GM10248 (cell line): ENCODE results near the gene ERP27.

ENCODE experiments used
- CTCF ChIA-PET: fragments of 300-600 bp; sonication (Branson Sonifier 250); formaldehyde crosslinking; extraction: SDS; loops from one replicate; lab custom pipeline; 2021; ENCODE audit warnings: antibody characterized with exemption; lab: Yijun Ruan, JAX
- POLR2A ChIA-PET: fragments of 350-650 bp; sonication (Branson Sonifier 250); formaldehyde crosslinking; extraction: SDS; loops from one replicate; lab custom pipeline; 2020; ENCODE audit warnings: antibody characterized with exemption; lab: Yijun Ruan, JAX
- DNase-seq: peaks from one replicate; pipeline ENCODE4 v3.0.0; 2012; ENCODE audit errors: extremely low spot score
- TF ChIP-seq, protein P1 (sequence below): IDR thresholded peaks from 2 replicates; pipeline ENCODE4 v1.5.1; 2012; ENCODE audit warnings: mild to moderate bottlenecking, low read depth; ENCODE audit errors: extremely low read depth, missing control alignments, control extremely low read depth

ERP27 gene

DNA sequence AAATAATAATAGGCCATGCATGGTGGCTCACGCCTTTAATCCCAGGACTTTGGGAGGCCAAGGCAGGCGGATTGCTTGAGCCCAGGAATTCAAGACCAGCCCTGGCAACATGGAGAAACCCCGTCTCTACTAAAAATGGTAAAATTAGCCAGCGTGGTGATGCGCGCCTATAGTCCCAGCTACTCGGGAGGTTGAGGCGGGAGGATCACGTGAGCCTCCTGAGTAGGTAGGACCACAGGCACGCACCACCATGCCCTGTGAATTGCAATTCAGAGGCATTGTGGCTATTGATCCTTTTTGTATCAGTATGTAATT lies 20.7 kb upstream of the ERP27 start:
- no peak for DNase-seq
- TF ChIP-seq, protein P1, sequence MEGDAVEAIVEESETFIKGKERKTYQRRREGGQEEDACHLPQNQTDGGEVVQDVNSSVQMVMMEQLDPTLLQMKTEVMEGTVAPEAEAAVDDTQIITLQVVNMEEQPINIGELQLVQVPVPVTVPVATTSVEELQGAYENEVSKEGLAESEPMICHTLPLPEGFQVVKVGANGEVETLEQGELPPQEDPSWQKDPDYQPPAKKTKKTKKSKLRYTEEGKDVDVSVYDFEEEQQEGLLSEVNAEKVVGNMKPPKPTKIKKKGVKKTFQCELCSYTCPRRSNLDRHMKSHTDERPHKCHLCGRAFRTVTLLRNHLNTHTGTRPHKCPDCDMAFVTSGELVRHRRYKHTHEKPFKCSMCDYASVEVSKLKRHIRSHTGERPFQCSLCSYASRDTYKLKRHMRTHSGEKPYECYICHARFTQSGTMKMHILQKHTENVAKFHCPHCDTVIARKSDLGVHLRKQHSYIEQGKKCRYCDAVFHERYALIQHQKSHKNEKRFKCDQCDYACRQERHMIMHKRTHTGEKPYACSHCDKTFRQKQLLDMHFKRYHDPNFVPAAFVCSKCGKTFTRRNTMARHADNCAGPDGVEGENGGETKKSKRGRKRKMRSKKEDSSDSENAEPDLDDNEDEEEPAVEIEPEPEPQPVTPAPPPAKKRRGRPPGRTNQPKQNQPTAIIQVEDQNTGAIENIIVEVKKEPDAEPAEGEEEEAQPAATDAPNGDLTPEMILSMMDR, result no peak
- ChIA-PET CTCF (interaction anchor here (0.7 to 1.3 kb wide), 3 partner anchors 11 to 22 kb away, joined by 3 to 6 read pairs (median 3); no protein-coding TSS in a partner anchor), POLR2A (interaction anchor here (1.8 kb wide), 1 partner anchor 189 kb away, joined by 8 read pairs; a partner anchor contains a TSS)

DNA sequence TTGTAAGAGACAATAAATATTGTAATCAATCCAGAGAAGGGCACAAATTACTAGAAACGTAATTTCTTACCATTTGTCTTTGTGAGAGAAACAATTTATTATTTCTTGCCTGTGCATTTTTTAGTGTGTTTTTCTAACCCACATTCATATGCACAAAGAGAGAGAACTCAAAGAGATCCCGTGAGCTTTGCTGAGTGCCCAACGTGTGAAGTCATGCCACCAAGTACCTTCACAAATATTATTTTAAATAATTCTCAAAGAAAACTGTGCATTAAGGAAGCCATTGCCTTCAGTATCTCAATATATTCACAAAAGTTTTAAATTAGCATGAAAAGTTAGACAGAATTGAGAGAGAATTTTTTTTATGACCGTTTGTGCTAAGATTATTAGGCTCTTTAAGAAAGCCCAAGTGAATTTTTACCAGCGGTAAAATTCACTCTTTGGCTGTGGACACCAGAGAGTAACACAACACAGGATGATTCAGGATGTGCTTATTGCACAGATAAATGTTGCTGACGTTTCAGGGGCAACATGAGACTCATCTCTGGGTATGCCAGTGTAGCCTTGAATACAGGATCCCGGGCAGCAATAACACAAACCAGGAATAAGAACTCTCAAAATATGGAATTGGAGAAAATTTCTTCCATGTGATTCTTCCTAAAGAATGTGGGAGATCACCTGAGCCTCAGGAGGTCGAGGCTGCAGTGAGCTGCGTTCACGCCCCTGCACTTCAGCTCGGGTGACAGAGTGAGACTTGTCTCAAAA lies 20.2 kb upstream of the ERP27 start:
- CTCF ChIA-PET, result interaction anchor here (1.0 to 2.9 kb wide), 3 partner anchors 10 to 37 kb away, joined by 3 to 9 read pairs (median 6); no protein-coding TSS in a partner anchor
- no peak for DNase-seq
- POLR2A ChIA-PET, result interaction anchor here (1.8 kb wide), 1 partner anchor 188 kb away, joined by 8 read pairs; a partner anchor contains a TSS
- TF ChIP-seq, protein P1, result no peak

DNA sequence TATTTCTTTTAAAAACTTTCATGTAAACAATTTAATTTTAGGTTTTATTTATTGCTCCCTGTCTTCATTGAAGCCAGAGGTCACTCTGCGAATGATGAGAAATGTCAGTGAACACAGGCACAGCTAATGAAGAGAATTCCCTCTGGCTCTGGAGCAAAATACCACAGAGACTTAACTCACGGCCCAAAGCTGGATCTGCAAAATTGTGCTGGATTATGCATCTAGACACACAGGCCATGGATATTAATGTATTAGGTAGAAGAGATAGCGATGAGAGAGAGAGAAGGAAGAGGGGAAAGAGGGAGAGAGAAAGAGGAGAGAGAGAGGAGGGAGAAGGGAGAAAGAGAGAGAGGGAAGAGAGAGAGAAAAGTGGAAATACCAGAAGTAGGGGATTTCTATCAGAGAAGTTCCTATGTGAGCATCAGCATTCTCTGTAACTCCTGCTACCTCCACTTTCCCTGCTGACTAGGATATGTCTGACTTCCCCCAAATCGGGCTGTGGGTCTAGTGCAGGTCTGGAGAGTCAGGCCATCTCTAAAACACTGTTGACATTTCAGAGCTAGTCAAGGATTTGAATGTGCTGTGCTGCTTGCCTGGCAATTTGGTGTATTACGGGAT lies 19.3 kb upstream of the ERP27 start:
- TF ChIP-seq, protein P1, result no peak
- POLR2A ChIA-PET, result interaction anchor here (1.8 kb wide), 1 partner anchor 187 kb away, joined by 8 read pairs; a partner anchor contains a TSS
- DNase-seq, result no peak
- CTCF ChIA-PET, result interaction anchor here (1.6 to 2.9 kb wide), 2 partner anchors 20 to 38 kb away, joined by 7 to 9 read pairs; partner anchors contain the start of gene ERP27

DNA sequence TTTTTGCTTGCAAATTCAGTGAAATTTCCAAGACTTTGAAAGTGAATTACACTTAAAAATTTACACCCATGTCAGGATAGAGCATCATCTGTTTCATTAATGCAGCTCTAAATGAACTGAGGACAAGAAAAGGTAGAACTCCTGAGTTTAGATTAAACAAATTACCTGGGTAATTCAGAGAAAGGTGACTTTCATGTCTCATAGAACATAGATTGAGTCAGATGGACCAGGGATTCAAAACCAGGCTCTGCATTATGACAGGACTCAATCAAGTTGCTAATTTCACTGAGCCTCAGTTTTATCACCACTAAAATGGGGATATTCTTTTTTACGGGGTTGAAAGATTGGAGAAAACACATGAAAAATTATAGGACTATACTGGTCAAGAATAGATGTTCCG lies 18.6 kb upstream of the ERP27 start:
- TF ChIP-seq, protein P1, result no peak
- DNase-seq, result no peak
- POLR2A ChIA-PET, result interaction anchor here (1.0 to 1.2 kb wide), 2 partner anchors 183 to 186 kb away, joined by 3 read pairs; a partner anchor contains a TSS
- CTCF ChIA-PET, result interaction anchor here (1.0 to 2.9 kb wide), 4 partner anchors 10 to 111 kb away, joined by 3 to 9 read pairs (median 5); partner anchors contain the start of gene ERP27

DNA sequence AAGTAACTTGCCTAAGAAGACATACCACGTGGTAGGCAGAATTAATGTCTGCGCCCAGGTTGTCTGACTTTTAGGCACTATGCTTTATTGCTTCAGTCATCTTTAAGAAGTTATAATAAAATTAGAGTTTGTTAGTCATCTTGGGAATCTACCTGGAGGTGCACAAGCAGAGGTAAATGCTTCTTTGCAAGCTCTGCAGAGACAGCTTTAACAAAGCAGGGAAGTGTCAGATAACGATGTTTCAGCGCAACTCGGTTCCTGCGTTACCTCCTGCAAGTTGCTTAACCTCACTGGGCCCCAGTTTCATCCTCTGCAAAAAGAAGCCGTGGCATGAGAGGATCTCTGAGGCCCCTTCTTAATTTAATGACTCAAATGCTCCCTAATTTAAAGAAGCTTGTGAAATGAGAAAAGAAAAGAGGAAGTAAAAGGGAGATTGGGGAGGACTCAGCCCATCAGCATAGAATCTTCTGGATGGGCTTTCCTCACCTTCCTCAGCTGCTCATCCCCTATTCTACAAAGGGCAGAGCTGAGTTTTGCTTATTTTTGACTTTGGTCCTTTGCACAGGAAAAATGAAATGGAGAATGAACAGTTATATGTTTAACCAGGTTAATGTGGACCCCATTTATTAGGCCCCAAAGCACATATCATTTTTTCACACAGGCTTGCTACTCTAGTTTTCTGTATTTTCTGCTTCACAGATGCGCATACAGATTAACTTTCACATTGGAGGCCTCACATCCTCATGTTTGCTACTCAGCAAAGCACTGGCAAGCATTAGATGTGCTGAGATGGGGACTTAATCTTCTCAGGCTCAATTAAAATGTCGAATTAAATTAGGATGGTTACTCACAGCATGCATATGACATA lies 17.9 kb upstream of the ERP27 start:
- peak; percentile 19 for DNase-seq
- TF ChIP-seq, protein P1, result no peak
- CTCF ChIA-PET, result interaction anchor here (1.0 to 2.9 kb wide), 4 partner anchors 10 to 110 kb away, joined by 3 to 9 read pairs (median 5); partner anchors contain the start of gene ERP27
- POLR2A ChIA-PET, result interaction anchor here (1.0 to 1.2 kb wide), 2 partner anchors 182 to 185 kb away, joined by 3 read pairs; a partner anchor contains a TSS
